Stimulated activated naive B cell treated with anti-CD40 and anti-IgM and Interleukin-4, amounts not matched to agents 10 μg/mL and 1 μg/mL and 100 μg/mL, for 72 hours (primary cell): Measurements from ENCODE around the gene HHATL.

Experiments used
- ATAC-seq, 2 donors: fragments of 150-1000 bp; cut with Tn5 transposase; replicated peaks; 2 replicates each; pipeline ENCODE4 v1.10.0; 2021; ENCODE audit warnings: moderate library complexity in 1 of 2
- DNase-seq: peaks from one replicate; pipeline ENCODE4 v3.0.0; 2021
- H3K27ac Mint-ChIP-seq: one replicate; pipeline ENCODE4 v1.8.0; 2022; ENCODE audit warnings: mild to moderate bottlenecking, mixed read lengths
- H3K27me3 Mint-ChIP-seq, 2 donors: one replicate each; pipeline ENCODE4 v1.8.0; 2022; ENCODE audit warnings: mixed read lengths in 2 of 2
- H3K36me3 Mint-ChIP-seq, 2 donors: one replicate each; pipeline ENCODE4 v1.8.0; 2022; ENCODE audit warnings: mixed read lengths in 2 of 2, mild to moderate bottlenecking in 1 of 2
- H3K4me1 Mint-ChIP-seq, 2 donors: one replicate each; pipeline ENCODE4 v1.8.0; 2022; ENCODE audit warnings: mixed read lengths in 2 of 2, mild to moderate bottlenecking in 1 of 2
- H3K4me3 Mint-ChIP-seq, 2 donors: one replicate each; pipeline ENCODE4 v1.8.0; 2022; ENCODE audit warnings: mild to moderate bottlenecking in 2 of 2, mixed read lengths in 2 of 2, moderate library complexity in 1 of 2
- H3K9me3 Mint-ChIP-seq, 2 donors: one replicate each; pipeline ENCODE4 v1.8.0; 2022; ENCODE audit warnings: mixed read lengths in 2 of 2, mild to moderate bottlenecking in 1 of 2

Gene HHATL

DNA sequence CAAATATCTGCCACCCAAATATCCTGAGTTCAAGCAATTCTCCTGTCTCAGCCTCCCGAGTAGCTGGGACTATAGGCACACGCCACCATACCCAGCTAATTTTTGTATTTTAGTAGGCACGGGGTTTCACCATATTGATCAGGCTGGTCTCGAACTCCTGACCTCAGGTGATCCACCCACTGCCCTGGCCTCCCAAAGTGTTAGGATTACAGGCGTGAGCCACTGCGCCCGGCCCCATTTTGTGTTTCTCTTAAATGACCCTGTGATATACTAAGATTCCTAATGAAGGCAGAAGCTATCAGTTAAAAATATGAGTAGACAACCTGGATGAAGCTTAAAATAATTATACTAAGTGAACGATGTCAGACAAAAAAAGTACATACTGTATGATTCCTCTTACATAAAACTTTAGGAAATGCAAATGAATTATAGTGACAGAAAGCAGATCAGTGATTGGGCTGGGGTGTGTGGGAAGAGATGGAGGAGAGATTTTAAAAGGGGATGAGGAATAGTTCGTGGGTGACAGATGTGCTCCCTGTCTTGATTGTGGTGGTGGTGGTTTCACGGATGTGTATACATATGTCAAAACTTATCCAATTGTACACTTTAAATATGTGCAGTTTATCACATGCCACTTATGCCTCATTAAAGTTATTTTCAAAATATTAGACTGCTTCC, 21.1 kb downstream of the HHATL start:
- peaks cover 1 to 7% of the 10 kb centered on the region in 2 donors for H3K4me1 Mint-ChIP-seq
- peaks cover 2 to 9% of the 10 kb centered on the region in 2 donors for H3K36me3 Mint-ChIP-seq
- DNase-seq (no peak), ATAC-seq (no peak)
- peaks cover 7 to 11% of the 10 kb centered on the region in 2 donors for H3K9me3 Mint-ChIP-seq
- H3K27me3 Mint-ChIP-seq = peaks cover 12 to 46% of the 10 kb centered on the region in 2 donors
- no peak overlapping the region for H3K4me3 Mint-ChIP-seq
- H3K27ac Mint-ChIP-seq = no peak overlapping the region

DNA sequence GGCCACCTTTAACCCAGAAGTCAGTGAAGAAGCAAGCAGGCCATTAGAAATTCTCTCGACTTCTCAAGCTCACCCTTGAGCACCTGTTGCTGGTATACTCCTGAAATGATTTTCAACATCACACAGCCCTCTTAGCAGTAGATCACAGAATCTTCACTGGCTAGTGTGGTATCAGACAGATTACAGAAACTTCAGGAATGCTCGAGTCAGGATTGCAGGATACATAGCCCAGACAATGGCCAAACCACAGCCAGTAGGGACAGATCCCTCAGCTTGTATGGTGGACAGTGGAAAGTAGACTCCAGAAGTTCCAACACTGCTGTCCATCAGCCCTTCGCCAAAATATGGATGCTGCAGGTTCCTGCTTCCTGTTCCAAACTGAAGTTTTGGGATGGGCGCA, 21.8 kb downstream of the HHATL start:
- Mint-ChIP-seq H3K4me1 (peaks cover under 1 to 3% of the 10 kb centered on the region in 2 donors), H3K27ac (no peak overlapping the region), H3K4me3 (no peak overlapping the region), H3K36me3 (peaks cover 2 to 9% of the 10 kb centered on the region in 2 donors), H3K27me3 (peaks cover 8 to 46% of the 10 kb centered on the region in 2 donors), H3K9me3 (peaks cover 11 to 14% of the 10 kb centered on the region in 2 donors)
- no peak for DNase-seq
- ATAC-seq = no peak

DNA sequence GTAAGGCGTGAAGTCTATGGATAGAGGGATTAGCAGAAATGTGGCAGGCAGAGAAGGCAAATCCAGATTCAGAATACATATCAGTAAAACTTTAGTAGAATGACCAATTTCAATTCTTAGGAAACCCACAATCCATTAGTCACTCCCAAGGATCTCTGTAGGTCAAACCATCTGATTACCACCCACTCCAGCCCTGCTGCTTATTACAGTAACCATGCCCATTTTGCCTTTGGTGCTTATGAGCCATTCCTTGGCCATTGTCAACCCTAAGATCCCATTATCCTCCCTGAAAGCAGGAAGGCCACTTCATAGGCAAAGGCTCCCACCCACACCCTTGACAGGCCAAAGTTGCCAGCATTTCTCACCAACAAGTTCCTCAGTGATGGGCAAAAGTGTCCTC, 22.3 kb downstream of the HHATL start:
- Mint-ChIP-seq H3K27ac (no peak overlapping the region), H3K4me1 (no peaks in the 10 kb centered on the region), H3K9me3 (peaks cover 11 to 14% of the 10 kb centered on the region in 2 donors), H3K4me3 (no peak overlapping the region), H3K27me3 (peaks cover 6 to 42% of the 10 kb centered on the region in 2 donors), H3K36me3 (peaks cover 2 to 9% of the 10 kb centered on the region in 2 donors)
- no peak for ATAC-seq
- DNase-seq = no peak

DNA sequence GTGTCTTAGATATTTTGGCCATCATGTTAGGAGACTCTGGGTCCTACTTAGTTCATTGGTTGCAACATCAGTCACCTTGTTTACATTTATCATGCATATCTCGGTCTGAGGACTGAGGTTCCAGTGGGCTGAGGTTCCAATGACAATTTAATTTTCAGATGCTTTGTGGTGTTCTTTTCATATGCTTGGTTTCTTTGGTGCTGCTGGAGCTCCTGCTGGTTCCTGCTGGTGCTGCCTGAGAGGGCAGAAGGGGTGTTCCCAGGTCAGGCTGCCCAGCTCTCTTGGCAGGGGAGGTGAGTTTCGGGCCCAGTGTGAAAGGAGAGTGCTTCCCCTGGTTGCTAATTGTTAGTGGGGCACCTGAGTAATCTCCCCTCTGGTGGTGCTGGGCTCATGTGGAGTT, 24.2 kb downstream of the HHATL start:
- Mint-ChIP-seq H3K27me3 (peaks cover 6 to 38% of the 10 kb centered on the region in 2 donors), H3K9me3 (peaks cover 11 to 14% of the 10 kb centered on the region in 2 donors), H3K4me1 (no peaks in the 10 kb centered on the region), H3K36me3 (peaks cover 2 to 9% of the 10 kb centered on the region in 2 donors), H3K4me3 (no peak overlapping the region), H3K27ac (no peak overlapping the region)
- no peak for DNase-seq
- ATAC-seq = no peak

DNA sequence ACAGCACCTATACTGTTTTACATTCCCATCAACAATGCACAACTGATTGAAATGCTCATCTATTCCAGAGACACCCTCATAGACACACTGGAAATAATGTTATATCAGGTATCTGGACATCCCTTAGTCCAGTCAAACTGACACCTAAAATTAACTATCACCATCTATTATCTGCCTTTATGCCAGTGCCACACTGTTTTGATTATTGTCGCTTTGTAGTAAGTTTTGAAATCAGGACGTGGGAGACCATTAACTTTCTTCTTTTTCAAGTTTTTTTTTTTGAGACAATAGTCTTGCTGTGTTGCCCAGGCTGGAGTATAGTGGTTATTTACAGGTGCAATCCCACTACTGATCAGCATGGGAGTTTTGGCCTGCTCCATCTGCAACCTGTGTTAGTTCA, 26.7 kb downstream of the HHATL start:
- no peak overlapping the region for H3K27ac Mint-ChIP-seq
- no peaks in the 10 kb centered on the region for H3K4me1 Mint-ChIP-seq
- H3K4me3 Mint-ChIP-seq = no peak overlapping the region
- peaks cover 11 to 14% of the 10 kb centered on the region in 2 donors for H3K9me3 Mint-ChIP-seq
- peaks cover 2 to 9% of the 10 kb centered on the region in 2 donors for H3K36me3 Mint-ChIP-seq
- ATAC-seq = no peak
- peaks cover 0 to 22% of the 10 kb centered on the region in 2 donors for H3K27me3 Mint-ChIP-seq
- DNase-seq = no peak

DNA sequence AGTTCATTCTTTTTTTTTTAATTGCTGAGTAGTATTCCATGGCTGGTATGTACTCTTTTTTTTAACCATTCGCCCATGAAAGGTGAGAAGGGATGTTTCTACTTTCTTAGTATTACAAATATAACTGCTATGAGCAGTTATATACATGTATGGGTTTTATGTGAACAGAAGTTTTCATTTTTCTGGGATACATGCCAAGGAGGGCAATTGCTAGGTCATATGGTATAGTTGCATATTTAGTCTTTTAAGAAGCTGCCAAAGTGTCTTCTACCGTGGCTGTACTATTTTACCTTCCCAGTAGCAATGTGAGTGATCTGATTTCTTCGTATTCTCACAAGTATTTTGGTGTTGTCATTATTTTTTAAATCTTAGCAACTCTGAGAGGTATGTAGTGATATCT, 28.5 kb downstream of the HHATL start:
- no peak for ATAC-seq
- Mint-ChIP-seq H3K4me1 (no peaks in the 10 kb centered on the region), H3K9me3 (peaks cover 11 to 14% of the 10 kb centered on the region in 2 donors), H3K27ac (no peak overlapping the region), H3K27me3 (peaks cover 0 to 12% of the 10 kb centered on the region in 2 donors), H3K4me3 (no peak overlapping the region), H3K36me3 (peaks cover 2 to 9% of the 10 kb centered on the region in 2 donors)
- DNase-seq = no peak

DNA sequence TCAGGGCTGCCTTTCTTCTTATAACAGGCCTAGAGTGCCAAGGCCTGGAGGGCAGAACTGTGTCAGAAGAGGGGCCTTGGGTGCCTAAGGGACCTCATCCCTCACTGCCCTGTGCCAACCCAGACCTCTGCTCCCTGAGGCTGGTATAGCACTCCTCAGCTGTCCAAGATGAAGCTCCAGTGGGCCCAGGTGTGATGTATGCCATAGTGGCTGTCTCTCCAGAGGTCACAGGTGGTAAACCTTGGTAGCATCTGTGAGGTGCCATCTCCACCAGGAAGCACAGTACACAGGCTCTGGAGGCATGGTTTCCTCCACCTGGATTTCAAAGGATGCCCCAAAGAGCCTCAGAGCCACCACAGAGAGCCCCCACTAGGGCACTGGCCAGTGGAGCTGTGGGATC, 29.5 kb downstream of the HHATL start:
- DNase-seq (no peak), ATAC-seq (no peak)
- H3K36me3 Mint-ChIP-seq = peaks cover 0 to 5% of the 10 kb centered on the region in 2 donors
- no peak overlapping the region for H3K4me3 Mint-ChIP-seq
- peaks cover 0 to 8% of the 10 kb centered on the region in 2 donors for H3K27me3 Mint-ChIP-seq
- peaks cover 7 to 13% of the 10 kb centered on the region in 2 donors for H3K9me3 Mint-ChIP-seq
- no peaks in the 10 kb centered on the region for H3K4me1 Mint-ChIP-seq
- H3K27ac Mint-ChIP-seq = no peak overlapping the region

DNA sequence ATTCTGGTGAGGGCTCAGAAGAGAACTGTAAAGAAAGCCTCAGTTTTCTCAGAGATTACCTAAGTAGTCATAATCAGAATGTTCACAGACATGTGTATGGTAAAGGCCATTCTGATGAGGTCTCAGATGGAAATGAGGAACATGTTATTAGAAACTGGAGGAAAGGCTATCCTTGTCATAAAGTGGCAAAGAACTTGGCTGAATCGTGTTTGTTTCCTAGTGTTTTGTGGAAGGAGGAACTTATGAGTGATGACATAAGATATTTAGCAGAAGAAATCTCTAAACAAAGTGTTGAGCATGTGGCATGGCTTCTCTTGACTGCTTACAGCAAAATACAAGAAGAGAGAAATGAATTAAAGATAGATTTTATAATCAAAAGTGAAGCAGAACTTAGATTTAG, 30.1 kb downstream of the HHATL start:
- Mint-ChIP-seq H3K4me3 (no peak overlapping the region), H3K36me3 (no peaks in the 10 kb centered on the region), H3K9me3 (peaks cover 4 to 8% of the 10 kb centered on the region in 2 donors), H3K27ac (no peak overlapping the region), H3K4me1 (no peaks in the 10 kb centered on the region), H3K27me3 (peaks cover 0 to 8% of the 10 kb centered on the region in 2 donors)
- DNase-seq (no peak), ATAC-seq (peak in 1 of 2 donors; percentile 43)

DNA sequence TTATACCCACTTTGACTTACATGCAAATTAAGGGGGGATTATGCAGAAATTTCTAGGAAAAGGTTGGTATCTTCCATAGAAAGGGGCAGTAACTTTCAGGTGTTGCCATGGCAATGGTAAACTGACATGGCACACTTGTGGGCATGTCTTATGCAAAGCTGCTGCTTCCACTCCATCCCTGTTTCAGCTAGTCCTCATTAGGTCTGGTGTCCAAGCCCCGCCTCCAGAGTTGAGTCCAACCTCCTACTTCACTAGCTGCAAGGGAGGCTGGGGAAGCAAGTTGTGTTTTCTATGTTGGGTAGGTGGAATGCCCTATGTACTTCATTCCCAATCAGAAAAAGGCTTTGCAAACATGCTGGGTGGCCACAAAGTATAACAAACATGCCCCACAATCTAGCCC, 31.9 kb downstream of the HHATL start:
- Mint-ChIP-seq H3K36me3 (no peaks in the 10 kb centered on the region), H3K27ac (no peak overlapping the region), H3K4me1 (no peaks in the 10 kb centered on the region), H3K4me3 (no peak overlapping the region), H3K9me3 (peaks cover 0 to 1% of the 10 kb centered on the region in 2 donors), H3K27me3 (no peaks in the 10 kb centered on the region)
- DNase-seq (no peak), ATAC-seq (no peak)

DNA sequence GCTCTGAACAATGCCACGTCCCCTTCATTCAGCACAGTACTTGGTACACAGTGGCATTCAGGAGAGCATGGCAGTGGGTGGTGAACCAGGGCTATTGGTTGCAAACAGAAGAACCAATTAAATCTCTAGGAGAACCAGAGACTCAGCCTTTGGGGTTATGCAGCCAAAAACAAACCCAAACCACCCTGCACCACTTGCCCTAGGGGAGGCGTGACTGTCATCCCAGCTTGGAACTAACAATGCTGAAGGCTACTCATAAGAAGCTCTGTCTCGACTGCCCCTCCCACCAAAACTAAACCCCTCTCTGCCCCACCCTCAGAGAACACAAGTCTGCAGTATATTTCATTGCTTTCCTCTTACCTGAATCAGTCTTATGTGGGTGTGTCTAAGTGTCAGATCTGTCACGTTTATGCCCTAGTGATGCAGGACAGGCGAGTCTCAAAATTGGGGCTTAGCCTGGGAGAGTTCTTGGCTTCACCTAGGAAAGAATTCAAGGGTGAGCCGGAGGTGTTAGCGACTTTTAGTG, 32.5 kb downstream of the HHATL start:
- DNase-seq (no peak), ATAC-seq (no peak)
- Mint-ChIP-seq H3K27me3 (no peaks in the 10 kb centered on the region), H3K4me1 (no peaks in the 10 kb centered on the region), H3K27ac (no peak overlapping the region), H3K4me3 (no peak overlapping the region), H3K36me3 (no peaks in the 10 kb centered on the region), H3K9me3 (peaks cover 0 to 1% of the 10 kb centered on the region in 2 donors)

DNA sequence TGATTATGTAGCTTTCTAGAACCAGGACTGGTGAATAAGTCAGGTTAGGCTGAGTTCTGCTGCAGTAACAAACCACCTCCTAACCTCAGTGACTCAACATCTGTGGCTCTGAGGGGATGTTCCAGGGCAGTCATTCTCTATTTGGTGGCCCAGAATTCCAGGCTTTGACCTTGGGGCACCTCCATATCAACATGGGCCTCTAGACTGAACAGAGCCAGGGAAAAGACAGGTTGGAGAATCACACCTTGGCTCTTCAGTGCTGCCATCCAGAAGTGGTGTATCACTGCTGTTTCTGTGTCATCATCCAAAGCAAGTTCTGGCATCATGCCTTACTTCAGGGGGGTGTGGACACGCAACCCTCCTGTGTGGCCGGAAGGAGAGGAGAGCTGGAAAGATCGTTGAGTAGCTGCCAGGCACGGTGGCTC, 33.8 kb downstream of the HHATL start:
- Mint-ChIP-seq H3K27ac (no peak overlapping the region), H3K4me1 (peaks cover 4% of the 10 kb centered on the region in 2 donors), H3K36me3 (no peaks in the 10 kb centered on the region), H3K9me3 (peaks cover 0 to 1% of the 10 kb centered on the region in 2 donors), H3K4me3 (no peak overlapping the region), H3K27me3 (no peaks in the 10 kb centered on the region)
- ATAC-seq = no peak
- no peak for DNase-seq

DNA sequence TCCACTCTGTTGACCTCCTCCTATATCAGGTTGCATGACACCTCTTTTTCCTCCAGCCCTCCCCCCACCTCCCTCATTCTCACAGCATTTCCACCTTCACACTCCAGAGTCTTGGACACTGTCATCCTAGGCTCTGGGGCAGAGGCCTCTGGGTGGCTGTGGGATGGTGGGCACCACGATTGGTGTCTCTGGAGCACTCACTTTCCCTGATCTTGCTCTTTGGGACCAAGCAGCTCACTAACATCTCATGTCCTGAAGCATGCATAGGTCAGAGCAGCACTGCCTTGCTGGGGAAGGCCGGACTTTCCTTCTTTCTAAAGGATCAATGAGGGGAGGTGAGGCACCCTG, 34.2 kb downstream of the HHATL start:
- Mint-ChIP-seq H3K36me3 (no peaks in the 10 kb centered on the region), H3K4me3 (no peak overlapping the region), H3K27me3 (no peaks in the 10 kb centered on the region), H3K9me3 (peaks cover 0 to 1% of the 10 kb centered on the region in 2 donors), H3K4me1 (peaks cover 8% of the 10 kb centered on the region in 2 donors), H3K27ac (no peak overlapping the region)
- ATAC-seq (no peak), DNase-seq (no peak)

DNA sequence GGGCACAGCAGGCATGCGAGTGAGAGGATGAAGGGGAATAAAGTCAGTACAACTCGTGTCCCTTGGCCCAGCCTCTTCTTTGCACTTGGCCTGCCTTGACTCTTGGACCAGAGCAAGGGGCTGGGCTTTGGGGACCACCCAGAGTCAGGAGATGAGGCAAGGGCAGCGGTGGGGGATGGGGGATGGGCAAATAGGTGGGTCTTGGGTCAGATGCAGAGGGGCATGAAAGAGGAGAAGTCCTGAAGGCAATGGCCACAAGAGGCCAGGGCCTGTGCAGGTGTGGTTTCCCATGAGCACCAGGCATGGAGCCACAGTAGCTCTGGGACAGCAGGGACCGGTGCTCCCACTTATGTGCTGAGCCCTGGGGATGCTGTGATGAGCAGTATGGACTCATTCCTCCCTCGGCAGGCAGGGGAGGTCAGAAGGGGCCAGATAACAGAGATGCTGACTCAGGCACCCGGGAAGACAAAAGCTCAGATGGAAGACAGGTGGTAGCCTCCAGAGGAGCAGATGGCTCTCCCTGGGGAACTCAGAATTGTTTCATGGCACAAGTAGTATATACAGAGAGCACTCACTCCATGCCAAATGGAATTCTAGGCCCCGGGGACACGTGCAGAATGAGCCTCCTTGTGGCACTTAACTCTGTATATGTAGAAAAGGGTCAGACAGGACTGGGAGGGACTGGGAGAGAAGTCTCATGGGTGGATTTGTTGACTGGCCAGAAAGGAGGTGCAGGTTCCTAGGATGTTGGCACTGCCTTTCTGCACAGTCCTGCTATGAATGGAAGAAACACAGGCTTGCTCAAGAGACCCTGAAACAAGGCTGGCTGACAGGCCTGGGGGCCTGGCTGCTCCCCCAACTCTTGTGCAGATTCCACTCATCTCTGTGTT, 34.8 kb downstream of the HHATL start:
- H3K27ac Mint-ChIP-seq = no peak overlapping the region
- no peaks in the 10 kb centered on the region for H3K36me3 Mint-ChIP-seq
- no peak overlapping the region for H3K4me3 Mint-ChIP-seq
- H3K27me3 Mint-ChIP-seq = no peaks in the 10 kb centered on the region
- H3K9me3 Mint-ChIP-seq = peaks cover 0 to 1% of the 10 kb centered on the region in 2 donors
- DNase-seq (no peak), ATAC-seq (no peak)
- H3K4me1 Mint-ChIP-seq = peaks cover 8 to 11% of the 10 kb centered on the region in 2 donors

DNA sequence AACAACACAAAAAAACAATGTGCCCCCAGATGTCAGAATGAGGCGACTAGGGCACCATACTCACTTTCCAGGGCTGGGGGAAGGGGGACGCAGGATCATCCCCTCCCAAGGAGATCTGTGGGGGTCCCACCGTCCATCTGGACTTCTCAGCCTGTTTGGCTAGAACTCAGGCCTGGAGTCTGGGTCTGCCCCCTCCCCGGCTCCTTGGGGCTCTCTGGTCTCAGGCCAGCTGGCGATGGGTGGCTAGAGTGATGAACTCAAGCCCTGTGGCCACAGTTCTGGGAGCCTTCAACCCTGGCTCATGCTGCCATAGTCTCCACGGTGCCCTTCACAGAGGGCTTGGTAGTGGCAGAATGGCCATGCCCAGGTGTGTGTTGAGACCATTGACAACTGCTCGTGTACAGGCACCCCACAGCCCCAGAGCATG, 35.5 kb downstream of the HHATL start:
- DNase-seq (no peak), ATAC-seq (no peak)
- H3K4me1 Mint-ChIP-seq = peaks cover 9 to 11% of the 10 kb centered on the region in 2 donors
- H3K27ac Mint-ChIP-seq = no peak overlapping the region
- no peaks in the 10 kb centered on the region for H3K36me3 Mint-ChIP-seq
- H3K27me3 Mint-ChIP-seq = no peaks in the 10 kb centered on the region
- H3K4me3 Mint-ChIP-seq = no peak overlapping the region
- H3K9me3 Mint-ChIP-seq = peaks cover 0 to 1% of the 10 kb centered on the region in 2 donors
